Lung (tissue), 16 donors: ENCODE measurements around the gene WNT5B. TPM values are rescaled to one million over a fixed set of nuclear protein-coding genes. Genes with fewer than 3 reads are reported as not detected.

ENCODE experiments used
- ATAC-seq: fragments of 200-7000 bp; cut with Tn5 transposase; one replicate; pipeline ENCODE4 v1.9.1; 2020; ENCODE audit warnings: moderate number of reproducible peaks; ENCODE audit not compliant: insufficient read depth, low FRiP score
- DNase-seq, 3 donors: peaks; one replicate each; pipeline ENCODE4 v3.0.0-alpha.2; 2013 to 2017
- H3K27ac ChIP-seq, 2 donors: one replicate each; pipeline ENCODE4 v1.5.1; 2013; ENCODE audit warnings: mild to moderate bottlenecking in 2 of 2, moderate library complexity in 2 of 2, control low read depth in 1 of 2, inconsistent platforms in 1 of 2, low read depth in 1 of 2, low read length in 1 of 2
- H3K27me3 ChIP-seq, 3 donors: one replicate each; pipeline ENCODE4 v1.5.1; 2013; ENCODE audit warnings: low read length in 2 of 3; ENCODE audit not compliant: control insufficient read depth in 3 of 3, insufficient read depth in 3 of 3
- H3K36me3 ChIP-seq, 4 donors: one replicate each; pipeline ENCODE4 v1.5.1; 2013; ENCODE audit warnings: low read length in 4 of 4, mild to moderate bottlenecking in 1 of 4, moderate library complexity in 1 of 4; ENCODE audit not compliant: control insufficient read depth in 4 of 4, insufficient read depth in 4 of 4
- H3K4me1 ChIP-seq, 5 donors: one replicate each; pipeline ENCODE4 v1.5.1; 2013; ENCODE audit warnings: low read length in 5 of 5, mild to moderate bottlenecking in 2 of 5, moderate library complexity in 1 of 5; ENCODE audit not compliant: control insufficient read depth in 5 of 5, insufficient read depth in 5 of 5
- H3K4me3 ChIP-seq: one replicate; pipeline ENCODE4 v1.5.1; 2013; ENCODE audit warnings: mild to moderate bottlenecking, control low read depth, moderate library complexity
- H3K9ac ChIP-seq, 2 donors: one replicate each; pipeline ENCODE4 v1.5.1; 2013; ENCODE audit warnings: low read length in 2 of 2, control low read depth in 1 of 2; ENCODE audit not compliant: insufficient read depth in 1 of 2
- H3K9me3 ChIP-seq, 4 donors: one replicate each; pipeline ENCODE4 v1.5.1; 2013; ENCODE audit warnings: low read length in 3 of 4, mild to moderate bottlenecking in 1 of 4, moderate library complexity in 1 of 4; ENCODE audit not compliant: control insufficient read depth in 4 of 4, insufficient read depth in 3 of 4
- WGBS, 2 donors: extraction: QIAGEN DNeasy Blood & Tissue Kit; methylation state at CpG; one replicate each; pipeline ENCODE4 v1.1.7; 2013; 5-methylcytosine and 5-hydroxymethylcytosine counted together
- long read RNA-seq, 5 donors: transcript quantifications; one replicate each; lab custom pipeline, GENCODE V29; 2026
- polyA plus RNA-seq, 2 donors: library from polyadenylated mRNA; stranded (reverse); fragments of 200-250 nt; gene quantifications; one replicate each; pipeline ENCODE4 v1.2.1, GENCODE V29; 2013
- total RNA-seq, 2 donors: library from RNA; depleted of rRNA in 1 of 2; stranded (reverse); fragments of >200 nt in 1 of 2; gene quantifications; one replicate each; pipeline ENCODE4 v1.2.1, GENCODE V29; 2014 to 2021
- TF ChIP-seq, protein P1 (sequence below): IDR thresholded peaks from 2 replicates; pipeline ENCODE4 v1.5.1; 2012; ENCODE audit warnings: mild to moderate bottlenecking; ENCODE audit errors: control extremely low read depth, extremely low read depth
- donor health status: control.
- donor health status: control.
- donor health status: Bipolar disorder and iron deficiency.
- donor health status: healthy.
- donor health status: DM: yes; HTN: yes; CAD: no.

Gene WNT5B
- 10 to 100 TPM in 1 of 2 donors, 1 to 10 TPM in 1; 7.8 to 12.6 TPM for total RNA-seq
- 1 to 10 TPM; 2.8 to 3.6 TPM for polyA plus RNA-seq
- long read RNA-seq, donor 1, result 0 reads
- long read RNA-seq, donor 2, result 0 reads
- long read RNA-seq, donor 3, result 0 reads
- long read RNA-seq, donor 4, partial matches to known transcripts, result 0 of 1 reads
- long read RNA-seq, donor 4, other reads (novel, unspliced or antisense), result 0 of 1 reads
- long read RNA-seq, donor 5, result 0 reads

GRCh38 chr12:1628666-1629337 lies at the start of gene WNT5B:
Gene WNT5B (plus strand): TSS chr12:1629231. CDS start chr12:1631355, 2,124 bp downstream.
- ATAC-seq (no peak), DNase-seq (peak; percentile 48 to 67 (median 66))
- Histone ChIP-seq H3K27me3 (peaks cover 0 to 37% (median 14%) of the 10 kb centered on the region in 3 donors), H3K27ac (no peak within 1 kb of the TSS), H3K4me1 (peaks cover 0 to 38% (median 13%) of the 10 kb centered on the region in 5 donors), H3K9me3 (peaks cover 0 to 5% (median 0%) of the 10 kb centered on the region in 4 donors), H3K4me3 (no peak within 1 kb of the TSS), H3K9ac (peak within 1 kb of the TSS in 1 of 2 donors; percentile 18), H3K36me3 (peaks cover 0 to 2% (median 0%) of the 10 kb centered on the region in 4 donors)
- TF ChIP-seq, protein P1, sequence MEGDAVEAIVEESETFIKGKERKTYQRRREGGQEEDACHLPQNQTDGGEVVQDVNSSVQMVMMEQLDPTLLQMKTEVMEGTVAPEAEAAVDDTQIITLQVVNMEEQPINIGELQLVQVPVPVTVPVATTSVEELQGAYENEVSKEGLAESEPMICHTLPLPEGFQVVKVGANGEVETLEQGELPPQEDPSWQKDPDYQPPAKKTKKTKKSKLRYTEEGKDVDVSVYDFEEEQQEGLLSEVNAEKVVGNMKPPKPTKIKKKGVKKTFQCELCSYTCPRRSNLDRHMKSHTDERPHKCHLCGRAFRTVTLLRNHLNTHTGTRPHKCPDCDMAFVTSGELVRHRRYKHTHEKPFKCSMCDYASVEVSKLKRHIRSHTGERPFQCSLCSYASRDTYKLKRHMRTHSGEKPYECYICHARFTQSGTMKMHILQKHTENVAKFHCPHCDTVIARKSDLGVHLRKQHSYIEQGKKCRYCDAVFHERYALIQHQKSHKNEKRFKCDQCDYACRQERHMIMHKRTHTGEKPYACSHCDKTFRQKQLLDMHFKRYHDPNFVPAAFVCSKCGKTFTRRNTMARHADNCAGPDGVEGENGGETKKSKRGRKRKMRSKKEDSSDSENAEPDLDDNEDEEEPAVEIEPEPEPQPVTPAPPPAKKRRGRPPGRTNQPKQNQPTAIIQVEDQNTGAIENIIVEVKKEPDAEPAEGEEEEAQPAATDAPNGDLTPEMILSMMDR, result no peak
- 70 to 75% methylated on average over 17 of the region's 17 CpGs for WGBS, 2 donors

DNA sequence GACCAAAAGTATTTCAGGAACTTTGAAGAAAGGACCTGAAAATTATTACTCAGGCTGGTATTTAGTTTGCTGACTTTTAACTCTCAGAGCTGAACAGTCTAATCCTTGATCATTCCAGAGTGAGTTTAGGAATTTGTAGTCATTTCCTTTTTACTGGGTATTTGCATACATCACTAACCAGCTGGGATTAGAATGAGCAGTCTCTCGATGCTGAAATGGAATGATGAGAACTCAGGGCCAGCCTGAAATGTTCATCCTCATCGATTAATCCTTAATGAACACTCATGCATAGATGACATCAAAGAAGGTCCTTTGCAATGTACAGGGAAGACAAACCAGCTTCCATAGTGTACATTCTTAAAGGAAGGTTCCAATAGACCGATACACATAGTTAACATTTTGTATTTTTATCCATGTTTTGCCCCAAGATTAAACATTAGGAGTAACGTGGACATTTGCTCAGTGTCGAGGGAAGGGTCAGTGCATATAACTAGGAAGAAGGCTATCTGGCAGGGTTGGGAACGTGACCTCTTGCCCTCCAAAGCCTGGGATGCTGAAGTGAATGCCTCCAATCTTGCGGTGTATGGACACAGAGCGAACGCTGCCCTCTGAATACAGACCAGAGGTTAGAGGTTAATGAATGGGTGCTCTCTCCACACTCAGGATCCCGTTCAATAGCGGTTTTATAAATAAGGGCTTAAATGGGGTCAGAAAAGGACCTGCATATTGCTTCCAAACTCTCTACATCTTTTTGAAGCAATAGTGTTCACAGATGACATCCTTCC lies 49.2 kb upstream of the WNT5B start:
- H3K4me1 ChIP-seq, result peaks cover 0 to 40% (median 11%) of the 10 kb centered on the region in 5 donors
- no peaks in the 10 kb centered on the region for H3K9me3 ChIP-seq
- TF ChIP-seq, protein P1, result no peak
- WGBS, 2 donors, result 90 to 91% methylated on average over 11 of the region's 11 CpGs
- H3K36me3 ChIP-seq, result peaks cover 0 to 4% (median 0%) of the 10 kb centered on the region in 4 donors
- DNase-seq, result no peak
- H3K9ac ChIP-seq, result no peak overlapping the region
- no peak overlapping the region for H3K27ac ChIP-seq
- H3K27me3 ChIP-seq, result no peaks in the 10 kb centered on the region
- H3K4me3 ChIP-seq, result no peak overlapping the region
- ATAC-seq, result no peak

DNA sequence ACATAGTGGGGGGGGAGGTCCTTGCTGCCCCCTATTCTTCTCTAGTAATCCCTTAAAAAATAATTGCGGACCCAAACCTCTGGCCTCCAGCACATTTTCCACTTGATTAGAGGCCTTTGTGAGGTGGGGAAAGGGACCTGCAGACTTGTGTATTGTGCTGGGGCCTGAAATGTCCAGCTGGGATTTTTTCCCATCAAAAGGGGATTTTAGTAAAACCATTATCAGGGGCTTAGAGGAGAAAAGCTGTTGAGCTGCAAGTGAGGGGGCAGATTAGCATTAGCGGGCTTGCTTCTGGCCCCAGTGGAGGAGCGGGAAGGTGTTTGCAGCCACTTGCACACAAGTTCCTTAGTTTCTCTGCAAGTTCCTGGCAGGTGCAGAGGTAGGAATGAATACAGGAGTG lies 48.5 kb upstream of the WNT5B start:
- DNase-seq, result no peak
- H3K9ac ChIP-seq, result no peak overlapping the region
- H3K27ac ChIP-seq, result no peak overlapping the region
- no peak for ATAC-seq
- TF ChIP-seq, protein P1, result no peak
- 97 to 98% methylated on average over 3 of the region's 3 CpGs for WGBS, 2 donors
- H3K4me1 ChIP-seq, result peaks cover 0 to 33% (median 9%) of the 10 kb centered on the region in 5 donors
- no peak overlapping the region for H3K4me3 ChIP-seq
- no peaks in the 10 kb centered on the region for H3K9me3 ChIP-seq
- no peaks in the 10 kb centered on the region for H3K27me3 ChIP-seq
- H3K36me3 ChIP-seq, result peaks cover 0 to 4% (median 0%) of the 10 kb centered on the region in 4 donors
